HEK293 (cell line): Measurements from ENCODE around the gene THRA.
A peak's percentile ranks its signal among the peaks of the same experiment; 100 is the strongest.

Experiments used
- GLI4 ChIP-seq: fragments of 450-650 bp; formaldehyde crosslinking; IDR thresholded peaks from 2 replicates; pipeline ENCODE4 v1.5.1; 2016; ENCODE audit warnings: missing biosample characterization, missing genetic modification characterization
- IKZF3 ChIP-seq: fragments of 450-650 bp; IDR thresholded peaks from 2 replicates; pipeline ENCODE4 v1.5.0; 2018; ENCODE audit warnings: missing biosample characterization, mild to moderate bottlenecking, missing genetic modification characterization, moderate library complexity
- KLF1 ChIP-seq: fragments of 450-650 bp; formaldehyde crosslinking; IDR thresholded peaks from 2 replicates; pipeline ENCODE4 v1.5.1; 2016; ENCODE audit warnings: missing biosample characterization, missing genetic modification characterization
- KLF17 ChIP-seq: fragments of 450-650 bp; formaldehyde crosslinking; IDR thresholded peaks from 2 replicates; pipeline ENCODE4 v1.5.1; 2016; ENCODE audit warnings: missing biosample characterization, missing genetic modification characterization
- KLF9 ChIP-seq: fragments of 450-650 bp; formaldehyde crosslinking; IDR thresholded peaks from 2 replicates; pipeline ENCODE4 v1.5.1; 2016; ENCODE audit warnings: missing biosample characterization, missing genetic modification characterization, low read depth
- OVOL3 ChIP-seq: fragments of 450-650 bp; formaldehyde crosslinking; IDR thresholded peaks from 2 replicates; pipeline ENCODE4 v1.5.1; 2016; ENCODE audit warnings: missing biosample characterization, missing genetic modification characterization
- REST ChIP-seq: fragments of 450-650 bp; formaldehyde crosslinking; IDR thresholded peaks from 2 replicates; pipeline ENCODE4 v1.5.1; 2016; ENCODE audit warnings: missing biosample characterization, missing genetic modification characterization
- SP7 ChIP-seq: fragments of 450-650 bp; formaldehyde crosslinking; IDR thresholded peaks from 2 replicates; pipeline ENCODE4 v1.5.1; 2016; ENCODE audit warnings: missing biosample characterization, missing genetic modification characterization
- TRIM28 ChIP-seq: IDR thresholded peaks from 2 replicates; pipeline ENCODE4 v1.6.1; 2011; ENCODE audit warnings: low read length, control low read depth, borderline replicate concordance
- YY1 ChIP-seq: fragments of 450-650 bp; formaldehyde crosslinking; IDR thresholded peaks from 2 replicates; pipeline ENCODE4 v1.5.1; 2018; ENCODE audit warnings: missing biosample characterization, missing genetic modification characterization
- ZBTB1 ChIP-seq: fragments of 450-650 bp; formaldehyde crosslinking; IDR thresholded peaks from 2 replicates; pipeline ENCODE4 v1.5.1; 2016; ENCODE audit warnings: missing biosample characterization, missing genetic modification characterization
- ZBTB21 ChIP-seq: fragments of 450-650 bp; formaldehyde crosslinking; IDR thresholded peaks from 2 replicates; pipeline ENCODE4 v1.5.1; 2017; ENCODE audit warnings: missing biosample characterization, missing genetic modification characterization
- ZBTB6 ChIP-seq: fragments of 450-650 bp; formaldehyde crosslinking; IDR thresholded peaks from 2 replicates; pipeline ENCODE4 v1.5.1; 2017; ENCODE audit warnings: missing biosample characterization, missing genetic modification characterization
- ZFHX2 ChIP-seq: fragments of 450-650 bp; formaldehyde crosslinking; conservative IDR thresholded peaks from 2 replicates; pipeline ENCODE4 v1.5.1; 2016; ENCODE audit warnings: missing biosample characterization, missing genetic modification characterization
- ZFP69B ChIP-seq: fragments of 450-650 bp; formaldehyde crosslinking; IDR thresholded peaks from 2 replicates; pipeline ENCODE4 v1.5.1; 2016; ENCODE audit warnings: missing biosample characterization, missing genetic modification characterization
- ZNF114 ChIP-seq: fragments of 450-650 bp; formaldehyde crosslinking; IDR thresholded peaks from 2 replicates; pipeline ENCODE4 v1.5.0; 2017; ENCODE audit warnings: missing biosample characterization, missing genetic modification characterization
- ZNF169 ChIP-seq: fragments of 450-650 bp; formaldehyde crosslinking; IDR thresholded peaks from 2 replicates; pipeline ENCODE4 v1.5.1; 2016; ENCODE audit warnings: missing biosample characterization, missing genetic modification characterization
- ZNF223 ChIP-seq: fragments of 450-650 bp; formaldehyde crosslinking; IDR thresholded peaks from 2 replicates; pipeline ENCODE4 v1.5.1; 2016; ENCODE audit warnings: missing biosample characterization, missing genetic modification characterization
- ZNF398 ChIP-seq: fragments of 450-650 bp; formaldehyde crosslinking; IDR thresholded peaks from 2 replicates; pipeline ENCODE4 v1.5.1; 2017; ENCODE audit warnings: missing biosample characterization, missing genetic modification characterization
- ZNF488 ChIP-seq: fragments of 450-650 bp; formaldehyde crosslinking; IDR thresholded peaks from 2 replicates; pipeline ENCODE4 v1.5.1; 2016; ENCODE audit warnings: missing biosample characterization, missing genetic modification characterization
- ZNF514 ChIP-seq: fragments of 450-650 bp; formaldehyde crosslinking; IDR thresholded peaks from 2 replicates; pipeline ENCODE4 v1.5.1; 2016; ENCODE audit warnings: missing biosample characterization, missing genetic modification characterization
- ZNF518A ChIP-seq: fragments of 450-650 bp; formaldehyde crosslinking; conservative IDR thresholded peaks from 2 replicates; pipeline ENCODE4 v1.5.1; 2016; ENCODE audit warnings: low read depth, missing biosample characterization, missing genetic modification characterization
- ZNF580 ChIP-seq: fragments of 450-650 bp; formaldehyde crosslinking; IDR thresholded peaks from 2 replicates; pipeline ENCODE4 v1.5.1; 2016; ENCODE audit warnings: missing biosample characterization, missing genetic modification characterization
- ZNF610 ChIP-seq: fragments of 450-650 bp; formaldehyde crosslinking; IDR thresholded peaks from 2 replicates; pipeline ENCODE4 v1.5.1; 2016; ENCODE audit warnings: missing biosample characterization, missing genetic modification characterization, borderline replicate concordance
- ZNF701 ChIP-seq: fragments of 450-650 bp; formaldehyde crosslinking; IDR thresholded peaks from 2 replicates; pipeline ENCODE4 v1.5.1; 2016; ENCODE audit warnings: missing biosample characterization, missing genetic modification characterization
- ZNF837 ChIP-seq: fragments of 450-650 bp; formaldehyde crosslinking; IDR thresholded peaks from 2 replicates; pipeline ENCODE4 v1.5.1; 2016; ENCODE audit warnings: missing biosample characterization, missing genetic modification characterization
- ZNF843 ChIP-seq: fragments of 450-650 bp; formaldehyde crosslinking; IDR thresholded peaks from 2 replicates; pipeline ENCODE4 v1.5.1; 2016; ENCODE audit warnings: missing biosample characterization, missing genetic modification characterization

THRA gene

GRCh38 chr17:40100669-40101366 is 38.1 kb downstream of the THRA start (continued):
- no peak for TF ChIP-seq ZNF701
- peak; percentile 72 for TF ChIP-seq ZFHX2
- TF ChIP-seq ZNF518A: no peak
- no peak for TF ChIP-seq REST (tag by site-specific recombination)
- TF ChIP-seq YY1 (tag by site-specific recombination): no peak
- TF ChIP-seq ZNF169 (tag by site-specific recombination): no peak
- TF ChIP-seq SP7 (tag by site-specific recombination): peak; percentile 66; the same call in 1 of the 2 replicates
- TF ChIP-seq ZNF610 (tag by site-specific recombination): no peak; the same call in 1 of the 2 replicates
- TF ChIP-seq IKZF3 (tag by site-specific recombination): peak; percentile 98
- no peak for TF ChIP-seq ZNF114 (tag by site-specific recombination)
- TF ChIP-seq KLF9 (tag by site-specific recombination): peak; percentile 83
- no peak for TF ChIP-seq ZNF223 (tag by site-specific recombination)
- 0 out of 2 replicates have a peak, but pooled peaks have one; percentile 37 for TF ChIP-seq ZFP69B (tag by site-specific recombination)
- TF ChIP-seq ZNF514: no peak
- TF ChIP-seq ZNF580 (tag by site-specific recombination): no peak
- no peak for TF ChIP-seq ZNF488 (tag by site-specific recombination)
- TF ChIP-seq ZNF843 (tag by site-specific recombination): no peak
- no peak for TF ChIP-seq ZBTB1 (tag by site-specific recombination)
- TF ChIP-seq ZNF837 (tag by site-specific recombination): no peak
- peak; percentile 68 for TF ChIP-seq KLF1 (tag by site-specific recombination)
- peak; percentile 63; the same call in 1 of the 2 replicates for TF ChIP-seq ZNF398 (tag by site-specific recombination)
- peak; percentile 79; the same call in 1 of the 2 replicates for TF ChIP-seq TRIM28
- no peak for TF ChIP-seq GLI4 (tag by site-specific recombination)
- TF ChIP-seq ZBTB6 (tag by site-specific recombination): no peak
- TF ChIP-seq KLF17: no peak; the same call in none of the 2 replicates
- no peak for TF ChIP-seq OVOL3 (tag by site-specific recombination)
- 0 out of 2 replicates have a peak, but pooled peaks have one; percentile 40 for TF ChIP-seq ZBTB21
